KBM-7 (cell line): ENCODE measurements around the gene EPS8.
A peak's percentile ranks its signal among the peaks of the same experiment; 100 is the strongest.

Experiments
- DNase-seq: peaks from one replicate; pipeline ENCODE4 v3.0.0-alpha.2; 2015
- in situ Hi-C: fragments of 300-500 bp; cut with MboI; formaldehyde crosslinking; loops from 2 replicates; pipeline ENCODE4 v1.14.3; 2020; ENCODE audit warnings: low sequenced_read_pairs, low pct_unique_long_range_greater_than_20kb, mixed read lengths

The EPS8 gene

DNA sequence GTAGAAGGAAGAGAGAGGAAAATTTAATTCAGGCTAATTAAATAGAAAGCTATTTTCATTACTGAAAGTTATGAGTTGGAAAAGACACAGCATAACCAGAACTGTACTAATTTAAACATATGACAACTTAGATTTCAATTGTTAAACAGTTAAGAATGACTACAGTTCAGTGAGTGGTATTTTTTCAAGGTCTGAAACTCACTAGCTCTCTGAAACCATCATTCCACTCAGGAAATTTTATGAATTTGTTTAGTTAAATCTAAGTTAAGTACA, 62.4 kb downstream of the EPS8 start:
- no peak for DNase-seq
- in situ Hi-C loops: no loop called here

GRCh38 chr12:15726027-15726877, 62.9 kb downstream of the EPS8 start:
- DNase-seq: peak; percentile 43
- in situ Hi-C loops: no loop called here

GRCh38 chr12:15722951-15723350, 66.2 kb downstream of the EPS8 start:
- in situ Hi-C loops: no loop called here
- DNase-seq: no peak

GRCh38 chr12:15721316-15722115, 67.7 kb downstream of the EPS8 start:
- no peak for DNase-seq
- in situ Hi-C loops: no loop called here

GRCh38 chr12:15720295-15720694, 68.9 kb downstream of the EPS8 start:
- in situ Hi-C loops: no loop called here
- DNase-seq: no peak

DNA sequence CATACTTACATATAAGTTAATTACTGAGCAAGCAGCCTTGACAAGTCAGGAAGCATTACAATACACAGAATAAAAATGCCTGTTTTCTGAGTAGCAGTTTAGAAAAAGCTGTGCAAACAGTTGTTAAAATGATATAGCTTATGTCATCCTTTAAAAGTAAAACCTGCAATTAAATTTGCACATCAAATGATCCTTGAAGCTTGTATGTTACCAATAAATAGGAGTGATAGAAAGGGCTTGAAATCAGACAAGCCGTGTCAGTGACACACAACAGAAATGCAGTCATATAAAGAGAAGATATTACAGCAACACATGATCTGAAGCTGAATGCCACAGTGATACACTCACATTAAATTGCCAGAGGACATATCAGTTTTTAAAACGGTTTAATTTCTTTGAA, 70.0 kb downstream of the EPS8 start:
- in situ Hi-C loops: no loop called here
- DNase-seq: no peak

DNA sequence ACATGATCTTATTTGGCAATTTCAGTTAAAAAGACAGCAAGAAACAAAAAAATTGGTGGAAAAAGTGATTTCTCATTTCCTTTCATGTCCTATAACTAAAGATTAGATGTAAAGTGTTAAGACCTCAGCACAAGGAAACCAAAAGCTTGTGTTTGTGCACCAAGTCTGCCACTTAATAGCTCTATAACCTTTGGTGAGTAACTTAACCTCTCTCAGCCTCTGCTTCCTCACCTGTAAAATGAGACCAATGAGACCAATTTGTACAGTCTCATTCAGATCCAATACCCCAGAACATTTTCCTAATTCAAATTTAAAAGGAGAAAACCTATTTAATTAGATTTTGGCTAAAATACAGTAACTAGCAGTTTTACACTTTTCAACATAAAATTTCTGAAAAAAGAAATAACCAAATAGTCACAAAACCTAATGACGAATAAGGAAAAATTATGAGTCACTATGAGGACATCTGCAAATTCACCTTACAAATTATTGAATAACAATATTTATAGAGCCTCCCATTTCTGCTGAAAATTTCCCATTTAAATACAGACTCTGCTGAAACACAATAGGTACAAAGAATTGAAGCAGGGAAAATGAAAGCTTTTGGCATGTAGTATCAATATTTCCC, 71.1 kb downstream of the EPS8 start:
- no peak for DNase-seq
- in situ Hi-C loops: no loop called here

DNA sequence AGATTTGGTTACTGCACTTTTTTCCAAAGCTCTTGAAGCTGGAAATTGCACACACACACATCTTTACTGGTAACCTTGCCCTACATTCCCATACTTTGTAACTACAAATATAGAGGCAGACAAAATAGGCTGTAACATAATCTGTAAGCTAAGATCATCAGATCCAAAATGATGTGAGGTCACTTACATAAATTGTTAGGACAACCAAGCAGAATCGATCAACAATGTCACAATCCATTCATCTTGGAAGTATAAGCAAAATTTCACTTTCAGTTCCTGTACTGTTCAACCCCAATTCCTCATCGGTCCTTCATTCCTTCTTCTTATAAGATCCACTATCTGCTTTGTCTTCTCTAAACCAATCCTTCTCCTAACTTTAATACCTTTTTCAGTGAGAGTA, 72.6 kb downstream of the EPS8 start:
- DNase-seq: no peak
- in situ Hi-C loops: no loop called here

DNA sequence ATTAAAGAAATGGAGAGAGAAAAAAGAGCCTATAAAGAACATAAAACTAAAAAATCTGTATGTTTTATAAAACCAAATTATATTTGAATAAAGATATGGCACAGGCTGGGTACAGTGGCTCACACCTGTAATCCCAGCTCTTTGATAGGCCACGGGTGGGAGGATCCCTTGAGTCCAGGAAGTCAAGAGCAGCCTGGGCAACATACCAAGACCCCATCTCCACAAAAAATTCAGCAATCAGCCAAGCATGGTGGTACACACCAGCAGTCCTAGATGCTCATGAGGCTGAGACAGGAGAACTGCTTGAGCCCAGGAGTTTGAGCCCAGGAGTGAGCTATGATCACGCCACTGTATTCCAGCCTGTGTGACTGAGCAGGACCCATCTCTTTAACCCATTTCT, 74.9 kb downstream of the EPS8 start:
- DNase-seq: no peak
- in situ Hi-C loops: no loop called here

GRCh38 chr12:15712823-15713660, 76.1 kb downstream of the EPS8 start:
- in situ Hi-C loops: no loop called here
- no peak for DNase-seq

- DNase-seq: no peak
- in situ Hi-C loops: no loop called here
Measured at GRCh38 chr12:15712160-15712559, 77.0 kb downstream of the EPS8 start.

- no peak for DNase-seq
- in situ Hi-C loops: no loop called here
Measured at GRCh38 chr12:15710860-15711510, 78.2 kb downstream of the EPS8 start.

DNA sequence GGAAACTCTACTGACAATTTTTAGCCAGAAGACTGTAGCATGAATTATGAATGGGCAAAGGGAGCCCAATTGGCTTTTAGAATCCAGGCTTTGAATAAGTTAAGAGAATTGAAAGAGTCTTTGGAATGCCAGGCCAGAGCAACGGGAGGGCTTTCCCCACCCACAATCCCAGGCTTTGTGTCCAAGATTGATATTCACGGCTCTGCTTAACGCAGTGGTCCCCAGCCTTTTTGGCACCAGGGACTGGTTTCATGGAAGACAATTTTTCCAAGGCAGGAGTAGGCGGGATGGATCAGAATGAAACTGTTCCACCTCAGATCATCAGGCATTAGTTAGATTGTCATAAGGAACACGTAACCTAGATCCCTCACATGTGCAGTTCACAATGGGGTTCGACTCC, 79.6 kb downstream of the EPS8 start:
- in situ Hi-C loops: no loop called here
- DNase-seq: no peak

DNA sequence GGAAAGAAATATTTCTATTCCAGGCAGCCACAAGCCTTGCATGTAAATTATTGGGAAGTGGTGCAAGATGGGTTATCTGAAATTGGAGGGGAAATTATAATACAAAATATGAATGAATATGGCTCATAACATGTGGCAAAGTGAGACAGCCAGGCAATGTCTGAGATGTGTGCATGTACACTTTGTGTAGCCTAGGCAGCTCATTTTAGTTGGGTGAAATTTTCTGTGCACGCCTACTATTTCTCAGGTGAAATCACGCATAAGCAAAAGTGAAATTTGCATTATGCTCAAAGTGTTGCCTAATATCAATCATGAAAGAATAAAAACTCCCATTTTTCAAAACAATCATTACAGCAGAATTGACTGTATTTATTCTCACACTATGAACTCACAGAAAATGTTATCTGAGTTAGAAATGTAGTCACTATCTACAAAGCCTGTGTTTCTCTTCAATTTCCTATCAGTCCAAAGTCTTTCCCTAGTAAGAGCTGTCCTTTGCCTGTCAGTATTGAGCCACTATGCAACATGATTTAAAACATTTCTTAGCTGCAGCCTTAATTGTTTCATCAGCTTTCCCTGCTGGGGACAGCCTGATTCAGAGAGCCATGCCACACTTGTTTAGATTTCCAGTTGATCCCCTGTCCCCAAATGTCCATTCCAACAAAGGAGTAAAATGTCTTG, 80.7 kb downstream of the EPS8 start:
- in situ Hi-C loops: no loop called here

GRCh38 chr12:15707516-15708199, 81.5 kb downstream of the EPS8 start:
- in situ Hi-C loops: no loop called here

More for the DNA sequence above, 80.7 kb downstream of the EPS8 start:
- no peak for DNase-seq

DNA sequence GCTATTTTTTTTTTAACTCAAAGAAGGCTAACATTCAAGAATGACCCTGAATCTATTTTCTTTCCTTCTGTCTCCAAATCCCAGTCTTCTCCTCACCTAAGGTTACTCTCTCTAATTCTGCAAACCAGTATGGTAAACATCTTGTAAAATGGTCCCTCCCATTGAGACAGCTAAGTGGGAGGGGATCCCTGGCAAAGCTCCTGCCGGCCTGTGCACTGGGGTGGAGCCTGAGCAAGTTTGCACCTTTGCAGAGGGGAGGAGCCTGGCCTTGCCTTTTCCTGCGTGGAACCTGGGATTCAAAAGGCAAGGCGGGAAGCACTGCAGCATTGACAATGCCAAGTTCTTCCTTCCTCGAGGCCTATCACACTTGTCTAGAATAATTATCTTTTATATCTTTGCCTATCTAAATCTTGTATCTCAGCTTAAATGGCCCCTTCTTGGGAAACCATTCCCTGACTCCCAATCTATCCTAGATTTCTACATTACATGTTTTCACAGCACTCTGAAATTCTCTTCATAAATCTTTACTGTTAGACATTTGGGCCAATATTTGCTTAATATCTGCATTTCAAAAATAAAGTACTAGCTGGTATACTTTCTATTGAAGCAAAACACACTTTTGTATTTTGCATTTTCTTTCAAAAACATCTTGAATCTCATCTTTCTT, 83.0 kb downstream of the EPS8 start:
- no peak for DNase-seq
- in situ Hi-C loops: no loop called here

More at GRCh38 chr12:15707516-15708199, 81.5 kb downstream of the EPS8 start:
- DNase-seq: peak; percentile 50

DNA sequence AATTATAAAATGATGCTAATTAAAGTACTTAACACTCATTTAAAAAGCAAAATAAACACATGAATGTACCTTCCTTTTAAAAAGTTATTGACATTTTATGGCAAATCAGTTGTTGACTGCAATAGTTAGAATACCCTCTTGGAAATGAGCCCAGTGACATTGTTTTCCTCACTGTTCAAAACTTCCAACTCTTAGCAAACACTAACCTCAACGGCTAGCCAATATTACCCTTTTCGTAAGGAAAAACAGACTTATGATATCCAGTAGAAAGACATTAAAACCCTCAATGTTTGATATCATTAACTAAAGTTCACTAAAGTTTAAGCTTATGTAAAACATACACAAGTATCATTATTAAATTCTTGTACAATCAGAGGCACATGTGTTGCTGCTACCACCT, 83.6 kb downstream of the EPS8 start:
- DNase-seq: no peak
- in situ Hi-C loops: no loop called here
